Measurements from ENCODE around the gene SIGLEC9.

GRCh38 chr19:51078104-51078503 lies 46.6 kb upstream of the SIGLEC9 start:
- no peak for TF ChIP-seq POLR2A (IDR thresholded peaks at IDR 0.05)
- TF ChIP-seq EP300 (IDR thresholded peaks at IDR 0.05): no peak

Data from ovary (tissue), 1 donor.